Left ventricle myocardium inferior (tissue), 1 donor: ENCODE measurements around the gene TMEM231. TPM values are rescaled to one million over a fixed set of nuclear protein-coding genes. Genes with fewer than 3 reads are reported as not detected.

Experiments
- DNase-seq: peaks from one replicate; pipeline ENCODE4 v3.0.0-alpha.2; 2020
- H3K27ac ChIP-seq: fragments of 200-600 bp; replicated peaks from 2 replicates; pipeline ENCODE4 v1.8.0; 2021
- H3K27me3 ChIP-seq: fragments of 200-600 bp; 2 replicates; pipeline ENCODE4 v1.8.0; 2021; ENCODE audit warnings: low read depth
- H3K36me3 ChIP-seq: fragments of 200-600 bp; 2 replicates; pipeline ENCODE4 v1.8.0; 2021
- H3K4me1 ChIP-seq: fragments of 200-600 bp; 2 replicates; pipeline ENCODE4 v1.8.0; 2021
- H3K4me3 ChIP-seq: fragments of 200-600 bp; 2 replicates; pipeline ENCODE4 v1.8.0; 2021; ENCODE audit warnings: mild to moderate bottlenecking, moderate library complexity
- H3K9me3 ChIP-seq: fragments of 200-600 bp; replicated peaks from 2 replicates; pipeline ENCODE4 v1.8.0; 2021
- intact Hi-C: fragments of 100-400 bp; cut with micrococcal nuclease; formaldehyde crosslinking; loops from one replicate; pipeline ENCODE4 v1.11.0; 2022
- total RNA-seq: library from RNA; stranded (reverse); fragmentation: NEBNext Ultra II Directional; extraction: Animal tissue kit (Norgen Biotek cat#: 25700); gene quantifications from one replicate; pipeline ENCODE4 v1.2.1, GENCODE V29; 2021
- TF ChIP-seq, protein P1 (sequence below): fragments of 200-600 bp; IDR thresholded peaks from 2 replicates; pipeline ENCODE4 v1.8.0; 2021; ENCODE audit warnings: antibody characterized with exemption, mild to moderate bottlenecking, borderline replicate concordance
- donor health status: DM: no; HTN: yes; CAD: no; lungs with severe emphysema.

The TMEM231 gene
- total RNA-seq, 1 donor from 2014 or later: 6.6 TPM

DNA sequence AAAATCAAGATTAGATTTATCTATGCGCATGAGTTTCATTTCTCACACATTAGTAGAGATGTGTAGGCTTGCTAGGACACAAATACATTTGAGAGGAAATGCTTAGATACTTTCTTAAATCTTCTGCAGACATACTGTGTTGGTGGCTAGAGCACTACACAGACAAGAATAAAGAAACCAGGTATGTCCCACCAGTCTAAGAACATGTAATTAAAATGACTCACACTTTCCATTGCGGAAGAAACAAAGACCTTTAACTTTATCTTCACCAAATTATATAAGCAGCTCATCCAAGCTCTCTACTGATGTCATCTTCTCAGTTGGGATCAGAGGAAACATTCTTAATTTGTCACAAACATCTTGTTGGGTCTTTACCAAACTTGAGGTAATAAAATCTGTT, 22.7 kb upstream of the TMEM231 start:
- TF ChIP-seq, protein P1, sequence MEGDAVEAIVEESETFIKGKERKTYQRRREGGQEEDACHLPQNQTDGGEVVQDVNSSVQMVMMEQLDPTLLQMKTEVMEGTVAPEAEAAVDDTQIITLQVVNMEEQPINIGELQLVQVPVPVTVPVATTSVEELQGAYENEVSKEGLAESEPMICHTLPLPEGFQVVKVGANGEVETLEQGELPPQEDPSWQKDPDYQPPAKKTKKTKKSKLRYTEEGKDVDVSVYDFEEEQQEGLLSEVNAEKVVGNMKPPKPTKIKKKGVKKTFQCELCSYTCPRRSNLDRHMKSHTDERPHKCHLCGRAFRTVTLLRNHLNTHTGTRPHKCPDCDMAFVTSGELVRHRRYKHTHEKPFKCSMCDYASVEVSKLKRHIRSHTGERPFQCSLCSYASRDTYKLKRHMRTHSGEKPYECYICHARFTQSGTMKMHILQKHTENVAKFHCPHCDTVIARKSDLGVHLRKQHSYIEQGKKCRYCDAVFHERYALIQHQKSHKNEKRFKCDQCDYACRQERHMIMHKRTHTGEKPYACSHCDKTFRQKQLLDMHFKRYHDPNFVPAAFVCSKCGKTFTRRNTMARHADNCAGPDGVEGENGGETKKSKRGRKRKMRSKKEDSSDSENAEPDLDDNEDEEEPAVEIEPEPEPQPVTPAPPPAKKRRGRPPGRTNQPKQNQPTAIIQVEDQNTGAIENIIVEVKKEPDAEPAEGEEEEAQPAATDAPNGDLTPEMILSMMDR: no peak
- peaks cover 35% of the 10 kb centered on the region for H3K4me1 ChIP-seq

DNA sequence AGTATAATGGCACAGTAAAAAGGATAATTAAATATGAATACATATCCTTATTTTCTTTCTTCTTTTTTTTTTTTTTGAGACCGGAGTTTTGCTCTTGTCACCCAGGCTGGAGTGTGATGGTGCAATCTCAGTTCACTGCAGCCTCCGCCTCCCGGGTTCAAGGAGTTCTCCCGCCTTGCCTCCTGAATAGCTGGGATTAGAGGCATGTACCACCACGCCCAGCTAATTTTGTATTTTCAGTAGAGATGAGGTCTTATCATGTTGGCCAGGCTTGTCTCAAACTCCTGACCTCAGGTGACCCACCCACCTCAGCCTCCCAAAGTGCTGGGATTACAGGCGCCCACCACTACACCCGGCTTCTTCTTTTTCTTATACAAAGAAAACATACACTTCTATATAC, 22.2 kb upstream of the TMEM231 start:
- no peak overlapping the region for H3K4me3 ChIP-seq
- no peaks in the 10 kb centered on the region for H3K27me3 ChIP-seq
- peaks cover 68% of the 10 kb centered on the region for H3K36me3 ChIP-seq
- peaks cover 40% of the 10 kb centered on the region for H3K4me1 ChIP-seq
- no peak for DNase-seq
- TF ChIP-seq, protein P1: no peak
- no peak overlapping the region for H3K27ac ChIP-seq
- intact Hi-C loops: no loop called here
- H3K9me3 ChIP-seq: no peaks in the 10 kb centered on the region

More for the DNA sequence above, 22.7 kb upstream of the TMEM231 start:
- no peak for DNase-seq
- Histone ChIP-seq H3K9me3 (no peaks in the 10 kb centered on the region), H3K27me3 (no peaks in the 10 kb centered on the region), H3K27ac (no peak overlapping the region), H3K36me3 (peaks cover 63% of the 10 kb centered on the region), H3K4me3 (no peak overlapping the region)
- intact Hi-C loops: no loop called here

GRCh38 chr16:75576384-75576811, 20.3 kb upstream of the TMEM231 start:
- intact Hi-C loops: no loop called here
- peaks cover 58% of the 10 kb centered on the region for H3K4me1 ChIP-seq
- peaks cover 87% of the 10 kb centered on the region for H3K36me3 ChIP-seq
- H3K9me3 ChIP-seq: no peaks in the 10 kb centered on the region
- no peak overlapping the region for H3K4me3 ChIP-seq
- TF ChIP-seq, protein P1: no peak
- no peak overlapping the region for H3K27ac ChIP-seq
- no peak for DNase-seq
- H3K27me3 ChIP-seq: no peaks in the 10 kb centered on the region

- Histone ChIP-seq H3K27me3 (no peaks in the 10 kb centered on the region), H3K4me3 (no peak overlapping the region), H3K4me1 (peaks cover 63% of the 10 kb centered on the region), H3K27ac (no peak overlapping the region), H3K9me3 (no peaks in the 10 kb centered on the region), H3K36me3 (peaks cover 91% of the 10 kb centered on the region)
- no peak for DNase-seq
- TF ChIP-seq, protein P1: no peak
- intact Hi-C loops: no loop called here
Observed at GRCh38 chr16:75575958-75576357, 19.9 kb upstream of the TMEM231 start.

GRCh38 chr16:75573955-75574354, 17.9 kb upstream of the TMEM231 start:
- intact Hi-C loops: no loop called here
- Histone ChIP-seq H3K9me3 (no peaks in the 10 kb centered on the region), H3K27me3 (no peaks in the 10 kb centered on the region), H3K4me1 (peaks cover 83% of the 10 kb centered on the region), H3K27ac (no peak overlapping the region), H3K36me3 (peaks cover 97% of the 10 kb centered on the region), H3K4me3 (no peak overlapping the region)
- no peak for DNase-seq
- TF ChIP-seq, protein P1: no peak
